H1 (cell line): ENCODE measurements around the gene AGPS. TPM values are rescaled to one million over a fixed set of nuclear protein-coding genes. Genes with fewer than 3 reads are reported as not detected.

Experiments used
- CTCF ChIA-PET: fragments of 300-600 bp; sonication (Branson Sonifier 250); formaldehyde crosslinking; loops from one replicate; lab custom pipeline; 2021; ENCODE audit not compliant: partially characterized antibody; lab: Charles Lee
- POLR2A ChIA-PET: fragments of 300-600 bp; sonication (Branson Sonifier 250); formaldehyde crosslinking; loops from one replicate; lab custom pipeline; 2021; ENCODE audit warnings: inconsistent platforms; ENCODE audit not compliant: partially characterized antibody; lab: Charles Lee
- DNase-seq, 2 experiments: peaks; one replicate each; pipeline versions ENCODE4 v3.0.0 to v3.0.0-alpha.2; 2010 to 2022; ENCODE audit warnings: low spot score in 2 of 2, low read depth in 1 of 2, mixed read lengths in 1 of 2
- FAIRE-seq: peaks from 2 replicates; lab custom pipeline; 2011; peaks lifted over from hg19 to GRCh38; lab: Jason Lieb, UNC
- H2AFZ ChIP-seq: 2 replicates; pipeline ENCODE4 v1.8.1; 2012; ENCODE audit warnings: low read length, inconsistent platforms
- H2AK5ac ChIP-seq: 2 replicates; pipeline ENCODE4 v1.6.1; 2013; ENCODE audit warnings: low read depth, low read length
- H2BK120ac ChIP-seq: replicated peaks from 2 replicates; pipeline ENCODE3; 2013; ENCODE audit warnings: low read depth, low read length, inconsistent platforms
- H2BK12ac ChIP-seq: 2 replicates; pipeline ENCODE4 v1.6.1; 2013; ENCODE audit warnings: low read depth, low read length
- H2BK15ac ChIP-seq: 2 replicates; pipeline ENCODE4 v1.6.1; 2013; ENCODE audit warnings: low read length
- H2BK20ac ChIP-seq: 2 replicates; pipeline ENCODE4 v1.6.1; 2013; ENCODE audit warnings: low read length
- H2BK5ac ChIP-seq: 2 replicates; pipeline ENCODE4 v1.6.1; 2013; ENCODE audit warnings: low read depth, low read length
- H3K14ac ChIP-seq: 2 replicates; pipeline ENCODE4 v1.6.1; 2013; ENCODE audit warnings: inconsistent platforms; ENCODE audit not compliant: insufficient read length
- H3K18ac ChIP-seq: 2 replicates; pipeline ENCODE4 v1.6.1; 2013; ENCODE audit warnings: low read length; ENCODE audit errors: extremely low read depth
- H3K23ac ChIP-seq: 2 replicates; pipeline ENCODE4 v1.6.1; 2013; ENCODE audit warnings: inconsistent platforms; ENCODE audit not compliant: insufficient read length
- H3K23me2 ChIP-seq: 2 replicates; pipeline ENCODE4 v1.6.1; 2013; ENCODE audit warnings: low read depth, low read length
- H3K27ac ChIP-seq: 2 replicates; pipeline ENCODE4 v1.6.1; 2011; ENCODE audit warnings: low read depth, low read length, inconsistent platforms
- H3K27me3 ChIP-seq, 4 experiments: replicated peaks in 1 of 4; 1 replicate in 1 of 4; 2 replicates in 3 of 4; pipeline versions ENCODE4 v1.6.1 to v1.8.1; 2011 to 2013; ENCODE audit warnings: low read length in 3 of 4, mild to moderate bottlenecking in 3 of 4, inconsistent platforms in 2 of 4, mixed read lengths in 2 of 4, moderate library complexity in 1 of 4; ENCODE audit not compliant: control insufficient read depth in 3 of 4, insufficient read depth in 3 of 4; ENCODE audit errors: extremely low read depth in 1 of 4
- H3K36me3 ChIP-seq, 4 experiments: 2 replicates each; pipeline versions ENCODE4 v1.6.1 to v1.8.1; 2011 to 2013; ENCODE audit warnings: mild to moderate bottlenecking in 4 of 4, low read length in 3 of 4, moderate library complexity in 2 of 4, control low read depth in 1 of 4, inconsistent platforms in 1 of 4; ENCODE audit not compliant: insufficient read depth in 4 of 4, control insufficient read depth in 2 of 4
- H3K4ac ChIP-seq: replicated peaks from 2 replicates; pipeline ENCODE3; 2013; ENCODE audit warnings: low read length, low read depth, mixed read lengths, inconsistent platforms; ENCODE audit not compliant: insufficient read length
- H3K4me1 ChIP-seq, 4 experiments: replicated peaks in 1 of 4; 1 replicate in 1 of 4; 2 replicates in 3 of 4; pipeline versions ENCODE4 v1.6.1 to v1.8.1; 2011 to 2013; ENCODE audit warnings: low read length in 3 of 4, inconsistent platforms in 2 of 4, mixed read lengths in 1 of 4; ENCODE audit not compliant: insufficient read depth in 4 of 4, control insufficient read depth in 3 of 4
- H3K4me2 ChIP-seq, 2 experiments: 2 replicates each; pipeline versions ENCODE4 v1.6.1 to v1.8.1; 2011 to 2013; ENCODE audit warnings: low read depth in 2 of 2, low read length in 2 of 2, control low read depth in 1 of 2, inconsistent platforms in 1 of 2, mild to moderate bottlenecking in 1 of 2; ENCODE audit not compliant: insufficient read depth in 1 of 2
- H3K4me3 ChIP-seq, 4 experiments: fragments of 200-600, 300-600 bp in 1 of 4; sonication (generic), shearing (Covaris generic), sonication (Bioruptor Twin) in 1 of 4; 2 replicates each; pipeline versions ENCODE4 v1.5.1 to v1.8.1; 2011 to 2016; ENCODE audit warnings: low read length in 4 of 4, low read depth in 3 of 4, control low read depth in 2 of 4, inconsistent platforms in 2 of 4, mild to moderate bottlenecking in 2 of 4, mixed read lengths in 1 of 4, moderate library complexity in 1 of 4; ENCODE audit not compliant: insufficient read depth in 2 of 4; ENCODE audit errors: extremely low read depth in 1 of 4
- H3K56ac ChIP-seq: replicated peaks from 2 replicates; pipeline ENCODE3; 2013; ENCODE audit warnings: low read depth, mild to moderate bottlenecking, mixed read lengths, low read length, inconsistent platforms; ENCODE audit not compliant: insufficient read length
- H3K79me1 ChIP-seq: 2 replicates; pipeline ENCODE4 v1.6.1; 2013; ENCODE audit warnings: low read depth, low read length, control low read depth
- H3K79me2 ChIP-seq, 2 experiments: 2 replicates each; pipeline versions ENCODE4 v1.6.1 to v1.8.1; 2012 to 2013; ENCODE audit warnings: low read length in 2 of 2, mild to moderate bottlenecking in 2 of 2, inconsistent platforms in 1 of 2; ENCODE audit not compliant: insufficient read depth in 2 of 2, control insufficient read depth in 1 of 2
- H3K9ac ChIP-seq, 4 experiments: replicated peaks in 1 of 4; 1 replicate in 1 of 4; 2 replicates in 3 of 4; pipeline versions ENCODE4 v1.6.1 to v1.8.1; 2011 to 2013; ENCODE audit warnings: low read depth in 3 of 4, low read length in 3 of 4, control low read depth in 2 of 4, mild to moderate bottlenecking in 2 of 4, moderate library complexity in 2 of 4, inconsistent platforms in 1 of 4; ENCODE audit errors: extremely low read depth in 1 of 4
- H3K9me3 ChIP-seq, 2 experiments: 2 replicates each; pipeline versions ENCODE4 v1.6.1 to v1.8.1; 2012 to 2013; ENCODE audit warnings: mild to moderate bottlenecking in 2 of 2, moderate library complexity in 2 of 2, control low read depth in 1 of 2, inconsistent platforms in 1 of 2, low read depth in 1 of 2, low read length in 1 of 2, mixed read lengths in 1 of 2; ENCODE audit not compliant: insufficient read depth in 2 of 2
- H4K20me1 ChIP-seq, 2 experiments: replicated peaks in 1 of 2; 2 replicates each; pipeline versions ENCODE3 to v1.8.1; 2011 to 2013; ENCODE audit warnings: inconsistent platforms in 2 of 2, low read length in 2 of 2, mild to moderate bottlenecking in 1 of 2; ENCODE audit not compliant: insufficient read depth in 2 of 2, control insufficient read depth in 1 of 2
- H4K5ac ChIP-seq: 2 replicates; pipeline ENCODE4 v1.6.1; 2013; ENCODE audit warnings: low read length, low read depth, mixed read lengths, inconsistent platforms; ENCODE audit not compliant: insufficient read length
- H4K8ac ChIP-seq: 2 replicates; pipeline ENCODE4 v1.8.0; 2013; ENCODE audit warnings: mild to moderate bottlenecking, moderate library complexity, low read length, inconsistent platforms; ENCODE audit not compliant: insufficient read depth; ENCODE audit errors: extremely low read depth
- H4K91ac ChIP-seq: replicated peaks from 2 replicates; pipeline ENCODE3; 2013; ENCODE audit warnings: low read length, mixed read lengths, inconsistent platforms; ENCODE audit not compliant: insufficient read length
- GTF2F1 ChIP-seq: IDR thresholded peaks from 2 replicates; pipeline ENCODE4 v1.6.1; 2012; ENCODE audit warnings: low read depth, low read length, improper control_type of control experiment, borderline replicate concordance
- WGBS, 2 experiments: shearing (Covaris generic) in 1 of 2; methylation state at CpG; one replicate each; pipeline versions ENCODE4 v1.1.6 to v1.1.7; 2013 to 2015; ENCODE audit warnings: low lambda C conversion rate in 2 of 2, mixed read lengths in 2 of 2, inconsistent platforms in 1 of 2, low coverage in 1 of 2, missing lambda C conversion rate in 1 of 2; ENCODE audit not compliant: insufficient replicate concordance in 2 of 2, insufficient coverage in 1 of 2, insufficient read length in 1 of 2; ENCODE audit errors: extremely low coverage in 1 of 2, missing lambda C conversion rate in 1 of 2; 5-methylcytosine and 5-hydroxymethylcytosine counted together
- polyA plus RNA-seq, 7 experiments: library from polyadenylated mRNA; depleted of rRNA in 3 of 7; stranded (reverse) in 5 of 7; unstranded in 2 of 7; fragments of >200 nt in 5 of 7; fragments of 200-250 nt in 2 of 7; gene quantifications; 1 replicate in 5 of 7; 2 replicates in 1 of 7; 4 replicates in 1 of 7; pipeline versions ENCODE4 v1.2.1 to v1.2.3, GENCODE V29; 2011 to 2013; ENCODE audit warnings: missing spikeins in 2 of 7, mixed read lengths in 2 of 7
- total RNA-seq: library from RNA; stranded (reverse); fragmentation: NEBNext Ultra II Directional; extraction: Animal tissue kit (Norgen Biotek cat#: 25700); gene quantifications from 2 replicates; pipeline ENCODE4 v1.2.1, GENCODE V29; 2021

AGPS gene
- total and polyA plus RNA-seq, 2 of the 8 experiments (the other 6 are each of a cell fraction or from before 2014, with no cell fraction given), result 7.3 to 57.8 TPM

- Histone ChIP-seq H3K79me2 (peaks cover 0 to 97% of the 10 kb centered on the region in 2 experiments; a peak in 3 of 4 replicates), H3K36me3 (no peaks in the 10 kb centered on the region), H3K79me1 (no peaks in the 10 kb centered on the region), H3K14ac (no peak overlapping the region), H2BK12ac (no peak overlapping the region), H3K27me3 (no peaks in the 10 kb centered on the region), H2BK5ac (no peak overlapping the region), H3K23me2 (no peaks in the 10 kb centered on the region; the same call in 1 of the 2 replicates), H4K5ac (no peak overlapping the region), H2AK5ac (no peak overlapping the region), H3K4me2 (no peak overlapping the region), H3K9me3 (no peaks in the 10 kb centered on the region), H3K23ac (no peak overlapping the region), H3K4me3 (no peak overlapping the region), H3K9ac (no peak overlapping the region), H3K27ac (no peak overlapping the region), H2AFZ (no peak overlapping the region), H3K18ac (no peak overlapping the region), H4K91ac (no peak overlapping the region), H2BK15ac (no peak overlapping the region), H4K20me1 (peaks cover 0 to 4% of the 10 kb centered on the region in 2 experiments), H2BK120ac (no peak overlapping the region), H3K4ac (no peak overlapping the region), H3K56ac (no peak overlapping the region), H4K8ac (no peak overlapping the region), H3K4me1 (no peaks in the 10 kb centered on the region), H2BK20ac (no peak overlapping the region)
- ChIA-PET POLR2A (no interaction called here), CTCF (interaction anchor here (0.7 to 1.2 kb wide), 3 partner anchors 9 to 88 kb away, joined by 3 read pairs; partner anchors contain the start of gene AGPS)
- TF ChIP-seq GTF2F1, result no peak
- WGBS, 2 experiments, result 100% methylated on average over 1 of the region's 1 CpG; no CpG with 5 or more reads in 1 of the 2 experiments
- DNase-seq (no peak), FAIRE-seq (no peak)
These were observed 9.5 kb downstream of the AGPS start for GRCh38 chr2:177402096-177402495.
